Measurements from ENCODE around the gene ARMC2.
"Not testable (repeated sequence)": the region's sequence is repeated elsewhere in the genome, so short reads cannot be mapped to it uniquely, and the experiment has no call there.

Gene ARMC2

DNA sequence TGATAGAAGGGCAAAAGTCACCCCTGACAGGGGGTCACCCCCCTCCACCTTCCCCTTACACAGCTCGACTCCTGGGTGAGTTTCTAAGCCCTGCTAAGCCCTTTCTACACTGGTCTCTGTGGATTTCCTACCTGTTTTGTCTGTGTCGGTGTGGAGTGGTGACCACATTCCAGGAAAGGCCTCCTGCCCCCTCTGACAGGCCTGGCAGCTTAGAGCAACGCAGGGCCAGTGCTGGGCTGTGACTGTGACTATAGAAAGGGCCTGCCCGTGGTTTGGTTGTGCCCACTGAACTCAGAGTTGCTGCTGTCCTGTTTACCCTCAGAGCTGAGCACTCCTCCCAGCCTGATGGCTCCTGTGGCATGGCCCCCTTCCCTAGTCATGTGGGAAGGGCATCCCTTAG, 109.0 kb downstream of the ARMC2 start:
- DNase-seq: no peak

DNA sequence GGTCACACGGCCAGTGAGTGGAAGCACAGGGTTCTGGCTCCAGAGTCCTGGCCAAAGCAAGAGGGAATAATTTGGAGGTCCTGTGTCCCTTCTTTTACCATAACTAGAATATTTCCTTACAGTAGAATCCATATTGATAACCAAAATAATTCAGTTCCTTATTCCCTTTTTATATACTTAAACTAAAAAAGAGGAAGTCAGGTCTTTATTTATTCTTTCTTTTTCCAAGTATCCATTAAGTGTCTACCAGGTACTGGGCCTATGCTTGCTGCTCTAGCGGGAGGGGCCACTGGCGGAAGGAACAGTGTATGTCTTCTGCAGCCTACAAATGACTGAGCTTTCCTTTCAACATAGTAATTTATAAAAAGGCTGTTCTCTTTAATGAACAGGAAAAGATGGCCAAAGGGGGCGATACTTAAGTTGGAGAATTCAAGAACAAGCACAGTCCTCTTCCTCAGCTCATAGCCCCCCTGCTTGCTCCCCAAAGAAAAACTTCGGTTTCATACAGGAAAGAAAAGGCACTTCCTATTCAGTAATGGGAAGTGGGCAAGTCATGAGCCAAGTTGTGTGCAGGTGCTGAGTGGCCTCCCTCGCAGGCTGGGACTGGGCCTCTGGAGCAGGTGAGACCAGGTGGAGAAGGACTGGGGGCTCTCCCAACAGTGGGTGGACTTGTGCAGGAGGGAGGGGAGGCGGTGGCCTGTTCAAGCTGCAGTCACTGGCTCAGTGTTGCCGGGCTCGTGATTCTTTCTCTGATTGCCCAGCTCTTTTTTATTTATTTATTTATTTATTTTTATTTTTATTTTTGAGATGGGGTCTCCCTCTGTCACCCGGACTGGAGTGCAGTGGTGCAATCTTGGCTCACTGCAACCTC, 110.9 kb downstream of the ARMC2 start:
- no peak for DNase-seq

DNA sequence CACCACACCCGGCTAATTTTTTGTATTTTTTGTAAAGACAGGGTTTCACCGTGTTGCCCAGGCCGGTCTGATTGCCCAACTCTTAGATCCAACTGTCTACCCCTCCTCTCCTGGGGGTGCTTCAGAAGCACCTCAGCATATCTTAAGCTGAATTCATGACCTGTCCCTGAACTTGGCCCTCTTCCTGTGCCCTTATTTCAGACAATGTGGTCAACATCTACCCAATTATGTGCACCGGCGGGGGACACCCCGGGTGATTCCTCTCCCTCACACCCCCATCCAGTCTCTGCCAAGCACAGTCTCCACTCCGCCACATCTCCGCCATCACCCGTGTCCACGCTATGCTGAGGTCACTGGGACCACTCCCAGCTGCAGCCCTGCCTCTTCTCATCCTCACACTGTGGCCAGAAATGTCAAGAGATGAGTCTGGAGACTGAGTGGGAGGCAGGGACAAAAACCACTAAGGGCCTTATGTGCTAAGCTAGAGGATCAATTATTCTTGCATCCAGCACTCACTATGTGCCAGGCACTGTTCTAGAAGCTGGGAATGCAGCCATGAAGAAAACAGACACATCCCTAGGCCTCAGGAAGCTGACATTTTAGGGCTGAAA, 111.9 kb downstream of the ARMC2 start:
- DNase-seq: no peak

DNA sequence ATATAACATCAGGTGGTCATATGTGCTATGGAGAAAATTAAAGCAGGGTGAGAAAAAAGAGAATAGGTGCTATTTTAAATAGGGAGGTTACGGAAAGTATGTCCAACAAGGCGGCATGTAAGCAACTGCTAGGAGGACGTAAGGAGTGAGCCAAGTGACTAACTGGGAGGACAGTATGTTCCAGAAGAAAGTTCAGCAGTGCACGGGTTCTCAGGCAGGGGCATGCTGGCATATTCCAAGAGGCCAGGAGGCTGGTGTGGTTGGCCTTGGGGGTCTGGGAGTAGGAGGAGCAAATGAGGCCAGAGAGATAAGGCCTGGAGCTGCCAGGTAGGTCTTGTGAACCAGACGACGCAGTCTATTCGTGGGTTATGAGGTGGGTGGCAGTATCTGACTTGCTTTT, 112.4 kb downstream of the ARMC2 start:
- DNase-seq: no peak

DNA sequence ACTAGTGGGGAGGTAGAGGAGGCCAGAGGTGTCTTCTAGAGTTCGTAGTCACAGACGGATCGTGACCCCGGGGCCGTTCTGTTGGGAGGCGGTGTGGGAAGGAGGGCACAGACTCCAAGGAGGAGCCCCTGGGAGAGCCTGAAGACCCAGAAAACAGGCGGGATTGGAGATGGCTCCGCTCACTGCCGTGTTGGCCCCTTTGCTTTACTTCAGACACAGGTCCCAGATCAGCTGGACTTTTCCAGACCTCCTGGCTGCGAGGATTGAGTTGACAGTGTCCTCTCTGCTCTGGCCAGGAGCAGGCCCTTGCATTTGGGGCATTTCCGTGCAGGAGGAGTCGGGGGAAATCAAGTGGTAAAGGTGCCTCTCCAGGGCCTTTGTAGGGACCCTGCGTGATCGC, 112.9 kb downstream of the ARMC2 start:
- DNase-seq: no peak

DNA sequence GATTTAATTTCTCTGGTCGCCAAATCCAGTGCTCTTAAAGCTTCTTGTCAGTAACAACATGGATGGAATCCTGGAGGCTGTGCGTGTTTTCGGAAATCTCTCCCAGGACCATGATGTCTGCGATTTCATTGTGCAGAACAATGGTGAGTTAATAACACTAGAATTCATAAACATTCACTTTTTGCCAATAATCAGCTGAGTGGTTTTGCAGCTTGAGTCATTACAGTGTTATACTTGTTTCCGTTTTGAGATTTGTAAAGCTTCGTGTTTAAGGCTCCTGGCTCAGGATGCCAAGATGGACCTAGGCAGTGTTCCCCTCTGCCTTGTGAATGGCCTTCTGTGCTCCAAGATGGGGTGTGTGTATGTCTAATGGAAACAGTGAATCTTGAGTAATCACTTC, 113.8 kb downstream of the ARMC2 start:
- DNase-seq: no peak

DNA sequence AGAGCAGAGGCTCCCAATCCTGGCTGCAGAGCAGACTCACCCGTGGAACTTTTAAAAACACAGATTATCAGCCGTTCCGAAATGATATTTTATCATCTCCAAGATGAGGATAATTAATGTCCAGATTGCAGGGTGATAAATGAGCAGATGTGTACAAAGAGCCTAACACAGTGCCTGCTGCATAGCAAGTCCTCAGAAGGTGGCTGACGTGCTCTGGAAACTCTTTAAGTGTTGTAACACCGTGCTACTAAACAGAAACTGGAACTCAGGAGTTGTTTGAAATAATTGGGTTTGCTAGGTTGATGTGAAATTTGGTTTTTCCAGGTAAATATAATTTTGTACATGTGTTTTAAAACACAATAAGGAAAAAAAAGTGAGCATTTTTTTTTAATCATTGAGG, 118.0 kb downstream of the ARMC2 start:
- no peak for DNase-seq

DNA sequence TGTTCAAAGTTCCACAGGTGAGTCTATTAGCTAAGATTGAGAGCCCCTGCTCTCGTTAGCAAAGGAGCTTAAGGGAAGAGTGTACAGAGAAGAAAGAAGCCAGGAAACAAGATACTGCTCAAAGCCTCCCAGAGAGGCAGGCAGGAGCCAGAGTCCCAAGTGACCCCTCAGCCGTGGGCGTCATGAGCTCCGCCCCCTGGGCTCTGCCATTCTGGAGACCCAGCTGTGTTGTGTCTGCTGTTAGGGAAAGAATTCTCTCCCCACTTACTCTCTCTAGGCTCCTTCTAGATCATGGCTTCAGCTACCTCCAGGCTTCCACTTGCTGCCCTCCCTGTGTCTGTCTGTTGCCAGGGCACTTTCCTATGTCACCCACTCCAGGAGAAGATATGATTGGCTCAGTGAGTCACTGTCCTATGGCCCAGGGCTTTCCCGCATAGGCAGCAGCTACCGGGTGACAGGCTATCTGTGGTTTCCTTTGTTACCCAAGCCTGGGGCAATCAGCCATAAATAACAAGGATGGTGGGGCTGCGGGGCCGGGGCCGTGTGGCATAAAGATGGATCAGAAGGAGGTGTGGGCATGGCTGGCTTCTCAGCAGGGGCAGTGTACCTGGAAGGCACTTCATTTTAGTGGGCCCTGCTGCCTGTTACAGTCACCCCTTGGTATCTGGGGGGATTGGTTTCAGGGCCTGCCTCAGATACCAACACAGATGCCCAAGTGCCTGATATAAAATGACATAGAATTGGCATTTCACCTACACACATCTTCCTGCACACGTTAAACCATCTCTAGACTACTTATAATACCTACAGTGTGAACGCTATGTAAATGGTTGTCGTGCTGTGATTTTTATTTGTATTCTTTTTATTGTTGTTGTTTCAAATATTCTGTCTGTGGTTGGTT, 118.9 kb downstream of the ARMC2 start:
- DNase-seq: peak in 1 of 2 experiments; percentile 2

DNA sequence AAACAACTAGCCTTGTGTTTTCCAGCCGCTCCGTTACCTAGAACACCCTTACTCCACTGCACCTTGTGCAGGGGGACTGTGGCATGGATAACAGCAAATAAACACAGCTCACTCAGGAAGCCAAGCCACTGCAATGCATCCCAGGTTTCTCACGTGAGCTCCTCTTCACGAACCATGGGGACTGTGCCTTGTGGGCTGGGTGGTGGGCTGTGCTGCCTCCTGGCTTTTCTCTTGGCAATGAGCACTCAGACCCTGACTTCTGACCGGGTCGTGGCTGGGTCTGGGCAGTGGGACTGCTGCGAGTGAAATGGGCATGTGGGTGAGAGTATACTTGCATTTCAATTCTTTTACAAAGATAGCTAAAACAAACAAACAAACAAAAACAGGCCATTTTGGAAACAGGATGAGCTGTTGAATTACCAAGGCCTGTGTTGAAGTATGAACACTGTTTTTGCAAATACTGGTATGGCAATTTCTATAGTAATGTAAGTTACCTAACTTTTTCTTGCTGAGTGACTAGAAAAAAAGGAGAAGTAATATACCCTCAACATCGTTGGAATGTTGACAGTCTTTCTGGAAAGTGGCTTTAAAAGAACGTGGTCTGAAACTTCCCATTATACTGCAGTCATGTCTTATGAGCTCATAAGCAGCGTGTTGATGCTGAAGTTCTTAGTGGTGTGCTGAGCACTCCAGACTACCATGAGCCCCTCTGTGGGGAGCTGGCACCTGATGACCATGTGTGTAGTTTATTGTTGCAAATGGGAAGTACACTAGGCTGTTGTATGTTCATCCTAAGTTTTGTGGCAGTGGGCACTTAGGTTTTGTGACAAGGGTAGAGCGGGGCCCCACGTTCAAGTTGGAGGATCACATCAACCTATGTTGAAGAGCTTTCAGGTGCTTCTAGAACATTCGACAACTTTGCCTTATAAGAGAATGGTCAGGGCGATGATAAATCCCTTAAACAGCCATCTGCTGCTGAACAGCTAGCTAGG, 120.4 kb downstream of the ARMC2 start:
- DNase-seq: no peak

DNA sequence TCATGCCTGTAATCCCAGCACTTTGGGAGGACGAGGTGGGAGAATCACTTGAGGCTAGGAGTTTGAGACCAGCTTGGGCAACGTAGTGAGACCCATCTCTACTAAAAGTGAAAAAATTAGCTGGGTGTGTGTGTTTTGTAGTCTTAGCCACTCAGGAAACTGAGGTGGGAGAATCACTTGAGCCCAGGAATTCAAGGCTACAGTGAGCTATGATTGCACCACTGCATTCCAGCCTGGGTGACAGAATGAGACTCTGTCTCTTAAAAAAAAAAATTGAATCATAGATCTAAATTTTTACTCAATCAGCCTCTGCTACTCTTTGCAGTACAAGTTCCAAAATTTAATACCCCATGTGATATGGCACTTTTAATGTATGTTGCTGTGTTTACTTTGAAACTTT, 121.6 kb downstream of the ARMC2 start:
- DNase-seq: no peak

DNA sequence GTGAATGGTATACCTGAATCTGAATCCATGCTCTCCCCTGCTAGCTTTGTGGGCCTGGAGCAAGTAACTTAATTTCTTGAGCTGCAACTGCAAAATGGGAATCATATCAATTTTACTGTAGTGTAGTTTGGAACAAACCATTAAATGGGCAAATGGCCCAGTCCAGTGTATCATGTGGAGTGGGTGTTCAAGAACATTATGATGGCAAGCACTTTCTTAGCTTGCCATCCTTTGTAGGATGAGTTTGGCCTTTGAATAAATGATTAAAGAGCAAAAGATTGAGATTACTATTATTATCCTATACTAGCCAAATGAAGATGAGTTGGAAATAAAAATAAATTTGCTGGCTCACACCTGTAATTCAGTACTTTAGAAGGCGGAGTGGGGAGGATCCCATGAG, 126.0 kb downstream of the ARMC2 start:
- no peak for DNase-seq

DNA sequence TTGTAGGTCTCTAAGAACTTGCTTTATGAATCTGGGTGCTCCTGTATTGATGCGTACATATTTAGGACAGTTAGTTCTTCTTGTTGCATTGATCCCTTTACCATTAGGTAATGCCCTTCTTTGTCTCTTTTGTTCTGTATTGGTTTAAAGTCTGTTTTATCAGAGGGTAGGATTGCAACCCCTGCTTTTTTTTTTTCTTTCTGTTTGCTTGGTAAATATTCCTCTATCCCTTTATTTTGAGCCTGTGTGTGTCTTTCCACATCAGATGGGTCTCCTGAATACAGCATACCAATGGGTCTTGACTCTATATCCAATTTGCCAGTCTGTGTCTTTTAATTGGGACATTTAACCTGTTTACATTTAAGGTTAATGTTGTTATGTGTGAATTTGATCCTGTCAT, 130.4 kb downstream of the ARMC2 start:
- DNase-seq: not testable (repeated sequence)

DNA sequence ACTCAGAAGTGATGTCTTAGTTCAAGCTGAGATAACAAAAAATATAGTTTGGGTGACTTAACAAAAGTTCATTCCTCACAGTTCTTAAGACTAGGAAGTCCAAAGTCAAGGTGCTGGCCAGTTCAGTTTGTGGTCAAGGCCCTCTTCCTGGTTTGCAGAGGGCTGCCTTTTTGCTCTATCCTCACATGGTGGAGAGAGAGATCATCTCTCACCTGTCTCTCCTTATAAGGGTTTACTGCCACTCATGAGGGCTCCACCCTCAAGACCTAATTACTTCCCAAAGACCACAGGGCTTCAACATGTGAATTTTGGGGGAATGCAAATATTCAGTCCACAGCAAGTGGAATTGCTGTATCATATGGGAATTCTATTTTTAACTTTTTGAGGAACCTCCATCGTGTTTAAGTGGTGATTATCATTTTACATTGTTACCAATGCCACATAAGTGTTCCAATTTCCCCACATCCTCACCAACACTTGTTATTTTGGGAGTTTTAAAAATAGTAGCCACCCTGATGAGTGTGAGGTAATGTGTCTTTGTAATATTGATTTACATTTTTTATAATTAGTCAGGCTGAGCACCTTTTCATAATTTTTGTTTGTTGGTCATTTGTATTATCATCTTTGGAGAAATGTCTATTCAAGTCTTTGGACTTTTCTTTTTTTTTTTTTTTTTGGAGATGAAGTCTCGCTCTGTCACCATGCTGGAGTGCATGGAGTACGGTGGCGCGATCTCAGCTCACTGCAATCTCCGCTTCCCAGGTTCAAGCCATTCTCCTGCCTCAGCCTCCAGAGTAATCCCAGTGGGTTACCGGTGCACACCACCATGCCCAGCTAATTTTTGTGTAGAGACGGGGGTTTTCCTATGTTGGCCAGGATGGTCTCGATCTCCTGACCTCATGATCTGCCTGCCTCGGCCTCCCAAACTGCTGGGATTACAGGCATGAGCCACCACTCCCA, 134.2 kb downstream of the ARMC2 start:
- DNase-seq: no peak

DNA sequence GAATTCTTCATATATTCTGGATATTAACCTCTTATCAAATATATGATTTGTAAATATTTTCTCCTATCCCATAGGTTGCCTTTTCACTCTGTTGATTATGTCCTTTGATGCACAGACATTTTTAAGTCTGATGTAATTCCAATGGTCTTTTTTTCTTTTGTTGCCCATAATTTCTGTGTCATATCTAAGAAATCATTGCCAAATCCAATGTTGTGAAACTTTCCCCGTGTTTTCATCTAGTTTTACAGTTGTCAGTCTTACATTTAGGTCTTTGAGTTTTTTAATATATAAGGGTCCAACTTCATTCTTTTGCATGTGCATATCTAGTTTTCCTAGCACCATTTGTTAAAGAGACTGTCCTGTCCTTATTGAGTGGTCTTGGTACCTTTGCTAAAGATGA, 134.9 kb downstream of the ARMC2 start:
- DNase-seq: no peak

DNA sequence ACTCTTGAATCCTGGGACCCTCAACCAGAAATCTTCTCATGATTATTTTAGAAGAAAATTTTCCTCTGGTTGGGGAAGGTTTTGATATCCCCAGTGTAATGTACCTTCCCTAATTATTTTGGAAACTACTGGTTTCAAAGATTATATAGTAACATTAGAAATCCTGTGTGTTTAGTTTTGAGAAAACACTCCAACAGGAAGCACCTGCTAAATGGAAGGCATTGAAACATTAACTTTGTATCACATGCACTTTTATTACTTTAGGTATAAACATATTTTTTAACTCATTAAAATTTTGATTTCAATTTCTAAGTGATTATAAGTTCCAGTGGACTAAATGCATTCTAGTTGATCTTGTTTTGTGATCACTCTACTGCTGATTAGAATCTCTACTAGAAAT, 137.1 kb downstream of the ARMC2 start:
- DNase-seq: no peak

DNA sequence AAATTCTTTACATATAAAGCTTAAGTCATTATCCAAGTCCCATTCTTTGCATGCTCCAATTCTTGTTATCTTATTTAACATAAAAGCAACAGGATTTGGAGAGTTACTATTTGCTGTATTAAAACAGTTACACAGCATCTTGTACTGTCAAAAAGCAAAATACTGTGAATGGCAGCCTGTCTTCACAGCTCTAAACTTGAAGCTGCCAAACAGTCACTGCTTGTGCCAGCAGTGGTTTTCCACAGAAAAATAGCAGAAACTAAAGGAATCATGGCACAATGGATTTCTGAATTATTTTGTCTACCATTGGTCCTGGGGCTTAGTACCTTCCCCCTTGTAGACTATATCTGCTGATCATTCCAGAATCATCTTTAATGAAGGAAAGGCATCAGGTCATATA, 138.9 kb downstream of the ARMC2 start:
- no peak for DNase-seq

DNA sequence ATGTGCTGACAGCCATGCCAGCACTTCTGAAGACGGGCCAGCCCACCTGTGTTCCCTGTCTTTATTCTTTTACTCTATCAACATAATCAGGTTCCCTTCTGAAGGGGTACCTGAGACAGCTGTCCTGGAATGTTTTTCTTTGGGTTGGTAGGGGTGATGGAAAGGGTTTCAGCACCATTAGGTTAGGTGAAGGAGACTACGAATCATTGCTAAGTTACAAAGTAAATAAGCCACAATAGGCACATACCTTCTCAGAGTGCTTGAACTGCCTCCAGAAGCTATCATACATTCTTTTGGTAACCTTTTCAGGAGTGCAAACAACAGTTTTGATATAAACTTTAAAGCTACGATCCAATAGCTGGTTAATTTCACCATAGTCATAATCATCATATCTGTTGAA, 140.1 kb downstream of the ARMC2 start:
- DNase-seq: no peak

DNA sequence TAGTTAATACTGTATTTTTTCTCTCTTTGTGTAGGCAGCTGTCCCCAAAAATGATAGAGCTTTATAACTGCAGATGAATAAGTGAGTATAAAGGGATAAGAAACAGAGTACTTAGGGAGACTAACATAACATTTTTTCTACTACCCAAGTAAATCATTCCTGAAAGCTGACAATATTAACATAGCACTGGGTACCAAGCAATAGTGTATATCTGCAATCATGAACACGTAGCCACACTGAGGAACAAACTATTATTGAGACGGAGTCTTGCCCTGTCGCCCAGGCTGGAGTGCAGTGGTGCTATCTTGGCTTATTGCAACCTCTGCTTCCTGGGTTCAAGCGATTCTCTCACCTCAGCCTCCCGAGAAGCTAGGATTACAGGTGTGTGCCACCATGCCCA, 140.5 kb downstream of the ARMC2 start:
- no peak for DNase-seq

DNA sequence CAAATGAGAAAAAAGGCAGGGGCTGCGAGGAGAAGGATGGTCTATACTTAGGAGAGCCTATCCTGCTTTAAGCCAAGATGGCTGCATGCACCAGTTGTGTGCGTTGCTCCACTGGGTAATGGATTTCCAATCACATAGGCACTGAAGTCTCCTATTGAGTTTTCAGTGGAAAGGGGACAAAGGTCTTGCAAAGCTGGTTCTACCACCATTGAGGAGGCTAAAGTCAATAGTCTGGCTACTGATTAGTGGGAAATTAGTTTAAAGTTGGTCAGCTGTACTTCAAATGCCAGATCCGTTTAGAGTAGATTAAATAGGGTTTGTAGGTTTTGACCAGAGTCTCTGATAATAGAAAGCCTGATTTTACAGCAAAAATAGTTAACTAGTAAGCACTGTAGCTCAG, 141.5 kb downstream of the ARMC2 start:
- DNase-seq: no peak

DNA sequence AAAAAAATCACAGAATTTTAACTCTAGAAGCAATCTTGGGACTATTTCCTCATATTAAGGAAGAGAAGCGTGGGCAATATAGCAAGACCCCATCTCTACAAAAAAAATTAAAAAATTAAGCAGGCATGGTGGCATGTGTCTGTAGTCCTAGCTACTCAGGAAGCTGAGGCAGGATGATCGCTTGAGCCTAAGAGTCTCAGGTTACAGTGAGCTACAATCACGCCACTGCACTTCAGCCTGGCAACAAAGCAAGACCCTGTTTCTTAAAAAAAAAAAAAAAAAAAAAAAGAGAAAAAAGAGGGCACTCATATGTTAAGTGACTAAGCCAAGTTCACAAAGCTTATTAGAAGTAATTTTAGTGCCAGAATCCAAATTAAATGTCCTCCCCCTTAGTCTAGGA, 145.7 kb downstream of the ARMC2 start:
- DNase-seq: no peak

DNA sequence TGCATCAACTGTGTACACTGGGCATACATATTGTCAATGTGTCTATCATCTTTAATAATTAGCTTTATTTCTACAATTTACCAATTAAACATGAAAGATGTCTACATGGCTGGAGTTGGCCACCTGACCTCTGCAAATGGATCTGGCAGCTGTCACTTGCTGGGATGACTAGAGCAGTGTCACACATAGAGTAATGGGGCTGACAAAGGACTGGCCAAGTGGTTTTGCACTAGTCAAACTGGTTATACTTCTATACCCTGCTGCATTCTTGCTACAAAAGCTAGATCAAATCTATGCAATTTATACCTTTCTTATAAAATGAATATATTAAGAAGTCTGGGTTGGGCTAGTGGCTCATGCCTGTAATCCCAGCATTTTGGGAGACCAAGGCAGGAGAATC, 147.1 kb downstream of the ARMC2 start:
- no peak for DNase-seq

All from stimulated activated CD4-positive, alpha-beta T cell treated with anti-CD3 and anti-CD28 coated beads, Interleukin-4, amount 100 ng/mL, for 4 hours (primary cell).